Measurements from ENCODE around the gene TCP10L.
"Not testable (repeated sequence)": the region's sequence is repeated elsewhere in the genome, so short reads cannot be mapped to it uniquely, and the experiment has no call there.

TCP10L gene

DNA sequence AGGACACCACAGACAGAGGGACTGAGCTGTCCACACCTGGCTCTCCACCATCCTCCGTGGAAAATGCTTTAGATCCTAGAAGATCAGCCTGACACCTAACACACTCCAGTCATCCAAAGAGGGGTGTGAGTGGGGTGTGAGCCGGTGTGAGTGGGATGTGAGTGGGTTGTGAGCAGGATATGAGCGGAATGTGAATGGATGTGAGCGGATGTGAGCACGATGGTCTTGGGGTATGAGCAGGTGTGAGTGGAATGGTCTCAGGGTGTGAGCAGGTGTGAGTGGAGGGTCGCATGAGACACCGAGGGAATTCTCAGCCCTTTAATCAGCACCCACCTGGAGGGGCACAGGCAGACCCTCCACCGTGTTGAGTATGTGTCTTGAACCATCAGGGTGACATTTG, 851 bp downstream of the TCP10L start:
- no peak for DNase-seq

DNA sequence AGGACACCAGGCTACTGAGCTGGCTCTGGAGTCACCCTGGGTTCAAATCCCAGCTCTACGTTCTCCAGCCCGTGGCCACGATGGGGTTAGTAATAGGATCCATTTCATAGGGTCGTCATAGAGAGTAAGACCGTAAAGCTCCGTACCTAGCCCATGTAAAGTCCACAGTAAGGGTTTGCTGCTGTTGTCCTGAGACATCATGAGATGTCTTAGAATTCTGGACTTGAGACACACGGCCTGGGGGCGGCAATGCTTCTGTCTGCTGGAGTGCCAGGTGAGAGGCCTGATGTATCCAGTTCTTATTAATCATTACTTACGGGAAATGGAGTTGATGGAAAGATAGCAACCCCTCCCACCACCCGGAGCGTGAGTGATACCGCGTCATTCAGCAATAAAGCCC, 3.6 kb downstream of the TCP10L start:
- no peak for DNase-seq

DNA sequence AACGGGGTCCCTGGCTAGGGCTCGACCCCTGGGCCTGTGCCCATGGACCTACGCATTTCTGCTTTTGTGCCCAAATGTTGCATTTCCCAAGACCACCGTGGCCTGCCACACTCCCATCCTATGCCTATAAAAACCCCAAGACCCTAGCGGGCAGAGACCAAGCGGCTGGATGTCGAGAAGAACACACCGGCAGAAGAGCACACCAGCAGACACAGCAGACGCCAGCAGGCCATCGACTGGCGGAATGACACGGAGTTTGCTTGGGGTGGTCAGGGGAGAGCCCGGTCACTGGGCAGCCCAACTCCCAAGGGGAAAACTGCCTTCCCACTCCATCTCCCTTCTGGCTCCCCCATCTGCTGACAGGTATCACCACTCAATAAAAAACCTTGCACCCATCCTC, 4.4 kb downstream of the TCP10L start:
- DNase-seq: no peak

DNA sequence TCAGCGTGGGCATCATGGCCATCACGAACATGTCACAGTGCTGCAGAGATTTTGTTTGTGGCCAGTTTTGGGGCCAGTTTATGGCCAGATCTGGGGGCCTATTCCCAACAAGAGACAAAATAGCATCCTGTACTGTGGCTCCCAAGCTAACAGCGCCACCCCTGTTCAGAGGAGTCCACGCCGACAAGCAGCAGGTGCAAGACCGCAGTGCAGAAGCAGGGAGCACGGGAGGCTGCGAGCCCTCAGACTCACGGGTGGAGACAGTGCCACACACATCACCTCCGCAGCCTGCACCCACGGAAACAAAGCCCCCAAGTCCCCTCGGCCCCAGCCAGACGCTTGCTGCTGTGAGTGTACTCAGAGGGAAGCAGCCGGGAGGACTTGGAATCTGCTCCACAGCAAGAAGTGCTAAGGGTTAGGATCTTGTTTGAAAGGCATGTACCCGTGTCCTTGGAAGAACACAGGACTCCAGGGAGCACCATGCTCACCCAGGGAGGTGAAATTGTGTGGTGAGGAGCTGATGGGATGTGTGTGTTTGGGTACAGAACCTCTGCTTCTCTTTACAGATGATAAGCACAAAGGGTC, 7.1 kb downstream of the TCP10L start:
- DNase-seq: no peak

DNA sequence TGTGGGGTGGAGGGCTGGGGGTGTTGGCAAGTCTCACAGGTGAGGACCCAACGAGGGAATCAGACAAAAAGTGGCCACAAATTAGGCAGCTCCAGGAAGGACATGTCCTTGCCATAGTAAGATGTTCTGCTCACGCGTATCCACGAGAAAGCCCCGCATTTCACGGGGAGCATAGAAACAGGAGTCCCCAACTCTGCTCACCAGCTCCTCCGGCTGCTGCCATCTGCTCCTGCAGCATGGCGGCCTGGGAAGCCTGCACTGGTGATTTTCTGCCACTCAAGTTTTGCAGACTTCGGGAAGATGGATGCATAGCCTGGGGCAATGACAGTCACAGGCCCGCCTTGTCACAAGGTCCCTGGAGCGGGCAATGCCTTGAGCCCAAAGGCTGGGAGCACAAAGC, 9.3 kb downstream of the TCP10L start:
- DNase-seq: no peak

DNA sequence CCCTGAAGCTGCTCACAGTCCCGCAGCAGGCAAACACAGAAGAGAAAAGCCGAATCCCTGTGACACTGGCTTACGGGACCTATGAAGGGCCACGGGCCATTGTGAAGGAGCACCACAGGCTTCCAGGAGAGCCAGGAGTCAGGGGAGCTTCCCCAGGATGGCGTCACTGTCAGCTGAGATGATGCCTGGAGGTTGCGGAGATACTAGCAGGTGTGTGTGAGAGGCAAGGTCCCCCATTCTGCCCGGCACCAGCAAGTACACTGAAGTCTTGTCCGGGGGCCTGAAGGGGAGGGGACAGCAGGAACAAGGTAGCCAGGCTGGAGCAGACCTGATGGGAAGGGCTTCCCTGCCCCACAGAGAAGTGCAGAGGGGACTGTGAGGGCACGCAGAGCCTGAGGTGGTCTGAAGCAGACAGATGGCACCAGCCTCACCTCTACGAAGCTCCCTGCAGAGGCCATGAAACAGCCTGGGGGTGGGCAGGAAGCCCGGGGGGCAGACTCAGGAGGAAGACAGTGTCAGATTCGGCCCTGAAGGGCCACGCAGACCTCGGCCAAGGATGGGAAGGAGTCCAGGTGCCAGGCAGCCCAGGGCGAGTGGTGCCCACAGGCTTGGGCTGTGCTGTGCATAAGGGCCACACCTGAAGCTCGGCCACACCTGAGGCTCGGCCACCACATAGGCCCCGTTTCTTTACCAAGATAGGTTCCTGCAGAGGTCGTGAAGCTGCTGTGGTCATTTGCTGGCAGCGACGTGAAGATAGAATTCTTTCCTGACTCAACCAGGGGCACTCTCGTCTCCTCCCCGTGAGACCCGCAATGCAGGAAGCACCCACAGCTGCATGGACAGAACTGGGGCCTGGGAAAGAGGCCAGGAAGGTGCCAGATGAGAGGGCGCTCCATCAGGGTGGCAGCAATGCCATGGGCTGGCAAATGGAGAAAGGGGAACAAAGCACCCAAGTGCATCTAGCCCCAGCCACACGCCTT, 10.1 kb downstream of the TCP10L start:
- DNase-seq: no peak

DNA sequence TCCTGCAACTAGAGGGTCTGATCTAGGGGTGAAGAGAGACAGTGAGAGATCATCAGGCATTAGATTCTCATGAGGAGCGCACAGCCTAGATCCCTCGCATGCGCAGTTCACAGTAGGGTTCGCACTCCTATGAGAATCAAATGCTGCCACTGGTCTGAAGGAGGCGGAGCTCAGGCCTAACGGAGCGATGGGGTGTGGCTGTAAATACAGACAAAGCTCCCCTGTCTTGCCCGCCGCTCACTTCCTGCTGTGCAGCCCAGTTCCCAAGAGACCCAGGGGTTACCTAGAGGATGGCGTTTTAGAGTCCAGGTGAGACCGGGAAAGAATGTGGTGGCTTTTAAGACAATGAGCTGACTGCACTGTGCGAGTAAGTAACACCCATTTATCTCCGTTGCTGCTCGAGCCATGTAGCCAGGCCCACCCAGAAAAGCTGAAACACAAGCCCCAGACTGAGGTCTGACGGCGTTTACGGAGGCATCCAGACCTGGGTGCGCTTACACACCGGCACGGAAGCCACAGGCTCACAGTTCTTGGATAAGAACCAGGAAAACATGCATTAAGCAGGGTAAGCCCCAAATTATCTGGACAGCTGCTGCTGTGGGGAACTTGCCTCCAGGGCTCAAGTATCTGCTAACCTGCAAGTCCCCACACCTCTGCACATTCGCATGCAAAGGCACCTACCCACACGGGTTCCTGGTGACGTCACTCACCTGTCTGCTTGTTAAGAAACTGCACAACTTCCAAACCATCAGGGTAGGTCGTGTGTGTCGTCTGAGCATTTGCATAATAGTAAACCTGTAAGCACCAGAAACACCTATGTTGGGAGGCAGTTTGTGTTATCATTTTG, 12.5 kb downstream of the TCP10L start:
- no peak for DNase-seq

DNA sequence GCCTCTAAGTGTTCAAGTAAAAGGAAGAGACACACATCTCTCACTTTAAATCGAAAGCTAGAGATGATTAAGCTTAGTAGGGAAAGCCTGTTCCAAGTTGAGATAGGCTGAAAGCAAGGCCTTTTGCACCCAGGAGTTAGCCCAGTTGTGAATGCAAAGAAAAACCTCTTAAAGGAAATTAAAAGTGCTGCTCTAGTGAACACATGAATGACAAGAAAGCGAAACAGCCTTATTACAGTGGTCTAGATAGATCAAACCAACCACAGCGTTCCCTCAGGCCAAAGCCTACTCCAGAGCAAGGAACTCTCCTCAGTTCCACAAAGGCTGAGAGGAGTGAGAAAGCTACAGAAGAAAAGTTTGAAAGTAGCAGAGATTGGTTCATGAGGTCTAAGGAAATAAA, 14.9 kb downstream of the TCP10L start:
- DNase-seq: no peak

DNA sequence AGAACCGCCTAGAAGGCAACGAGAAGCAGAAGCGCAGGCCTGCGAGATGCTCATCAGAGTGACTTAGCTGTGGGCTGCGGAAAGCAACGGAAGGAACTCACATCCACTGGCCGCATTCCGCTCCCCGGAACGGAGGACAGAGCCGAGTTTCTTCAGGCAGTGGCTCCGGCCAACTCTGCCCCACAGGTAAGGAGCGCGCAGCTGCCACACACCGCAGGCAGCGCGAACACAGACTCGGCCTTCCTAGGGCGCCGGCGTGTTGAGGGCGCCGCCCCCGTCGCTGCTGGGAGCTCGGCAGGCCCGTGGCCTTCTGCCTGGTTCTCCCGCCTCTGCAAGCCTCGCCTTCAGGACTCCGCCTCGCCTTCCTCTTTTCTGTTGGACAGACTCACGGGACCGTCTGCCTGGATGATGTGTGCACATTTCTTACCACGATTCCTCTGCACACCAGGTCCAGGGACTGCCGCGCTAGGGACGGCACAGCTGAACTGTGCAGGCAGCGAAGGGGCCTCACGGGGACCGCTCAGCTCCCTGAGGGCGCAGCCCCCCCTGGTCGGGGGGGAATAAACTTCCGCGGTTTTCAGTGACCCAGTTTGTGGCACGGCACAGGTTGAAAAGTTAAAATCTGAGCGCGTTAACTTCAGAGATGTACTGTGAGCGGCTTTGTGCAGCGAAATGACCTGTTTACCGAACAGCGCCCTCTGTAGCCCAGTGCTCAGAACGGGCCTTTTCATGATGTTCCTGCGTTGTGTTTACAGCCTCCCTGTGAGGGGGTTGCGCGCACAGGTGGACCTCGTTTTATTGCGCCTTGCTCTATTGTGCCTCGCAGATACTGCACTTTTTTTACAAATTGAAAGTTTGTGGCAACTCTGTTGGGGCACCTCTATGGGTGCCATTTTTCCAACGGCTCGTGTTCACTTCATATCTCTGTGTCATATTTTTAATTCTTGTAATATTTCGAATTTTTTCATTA, 15.8 kb downstream of the TCP10L start:
- peak; percentile 63 for DNase-seq

DNA sequence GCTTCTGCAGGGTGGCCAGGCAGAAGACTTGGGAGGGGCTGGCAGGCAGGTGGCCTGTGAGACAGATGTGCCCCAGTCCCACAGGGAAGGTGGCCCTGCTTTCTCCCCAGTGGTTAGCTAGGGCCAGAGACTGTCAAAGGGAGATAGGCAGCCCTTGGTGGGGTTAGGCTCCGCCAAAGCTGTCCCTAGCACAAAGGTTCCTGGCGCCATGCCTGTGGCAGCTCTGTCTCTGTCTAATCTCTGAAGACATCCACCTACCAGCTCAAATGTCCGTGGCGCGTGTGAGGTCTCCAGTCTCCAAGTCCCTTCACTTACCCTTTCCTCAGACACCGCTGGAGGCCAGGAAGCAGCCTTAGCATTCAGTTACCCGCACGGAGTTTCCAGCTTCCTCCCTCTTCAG, 17.7 kb downstream of the TCP10L start:
- DNase-seq: no peak

DNA sequence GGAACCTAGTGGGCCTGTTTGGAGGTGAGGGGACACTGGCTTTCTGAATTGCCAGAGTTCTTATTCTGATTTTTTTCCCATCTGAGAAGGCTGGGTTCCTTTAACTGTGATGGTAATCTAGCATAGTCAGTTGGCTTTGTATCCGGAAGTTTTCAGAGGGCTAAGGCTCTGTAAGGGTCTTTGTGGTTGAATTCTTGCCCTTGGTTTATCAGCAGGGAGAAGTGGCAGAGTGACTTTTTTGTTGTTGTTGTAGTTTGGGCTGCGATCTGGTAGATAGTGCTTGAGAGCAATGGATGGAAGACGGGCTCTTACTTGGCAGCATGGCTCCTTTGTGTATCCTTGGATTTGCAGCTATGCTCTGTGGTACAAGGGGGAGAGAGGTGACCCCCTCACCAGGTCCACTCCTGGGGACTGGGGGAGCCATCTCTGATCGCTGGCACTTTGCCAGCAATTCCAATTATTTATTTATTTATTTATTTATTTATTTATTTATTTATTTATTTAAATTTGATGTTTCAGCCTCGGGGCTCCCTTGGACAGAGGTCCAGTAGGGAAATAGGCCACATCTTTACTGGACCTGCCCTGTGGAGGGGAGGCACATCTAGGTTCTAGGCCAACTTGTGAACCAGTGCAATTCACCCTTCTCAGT, 18.5 kb downstream of the TCP10L start:
- DNase-seq: no peak

DNA sequence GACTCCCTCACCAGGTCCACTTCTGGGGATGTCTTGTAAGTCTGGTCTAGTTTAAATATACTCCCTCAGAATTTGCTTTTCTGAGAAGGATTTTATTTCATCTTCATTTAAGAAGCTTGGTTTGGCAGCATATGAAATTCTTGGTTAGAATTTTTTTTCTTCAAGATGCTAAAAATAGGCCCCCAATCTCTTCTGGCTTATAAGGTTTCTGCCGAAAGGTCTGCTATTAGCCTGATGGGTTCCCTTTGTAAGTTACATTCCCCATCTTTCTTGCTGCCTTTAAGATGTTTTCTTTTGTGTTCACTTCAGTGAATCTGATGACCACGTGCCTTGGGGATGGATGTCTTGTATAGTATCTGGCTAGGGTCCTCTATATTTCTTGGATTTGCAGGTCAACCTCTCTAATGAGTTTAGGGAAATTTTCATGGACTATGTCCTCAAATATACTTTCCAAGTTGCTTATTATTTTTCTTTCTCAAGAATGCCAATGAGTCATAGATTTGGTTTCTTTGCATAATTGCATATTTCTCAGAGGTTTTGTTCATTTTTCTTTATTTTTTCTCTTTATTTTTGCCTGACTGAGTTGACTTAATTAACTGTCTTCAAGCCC, 19.4 kb downstream of the TCP10L start:
- no peak for DNase-seq

DNA sequence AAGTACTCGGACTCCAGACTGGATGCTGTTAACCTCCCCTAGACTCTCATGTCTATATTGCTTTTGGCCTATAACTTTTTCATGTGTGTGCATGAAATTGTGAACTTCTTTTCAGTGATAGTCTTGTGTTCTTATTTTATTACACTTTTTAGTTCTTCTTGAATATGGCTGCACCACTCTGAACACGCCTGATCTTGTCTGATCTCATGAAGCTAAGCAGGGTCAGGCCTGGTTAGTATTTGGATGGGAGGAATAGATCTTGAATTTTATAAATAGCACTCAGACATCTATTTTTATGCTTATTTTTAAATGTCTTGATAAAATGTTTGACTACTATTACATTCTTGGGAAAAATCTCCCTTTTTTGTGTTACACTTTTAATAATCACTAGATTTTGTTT, 22.4 kb downstream of the TCP10L start:
- no peak for DNase-seq

DNA sequence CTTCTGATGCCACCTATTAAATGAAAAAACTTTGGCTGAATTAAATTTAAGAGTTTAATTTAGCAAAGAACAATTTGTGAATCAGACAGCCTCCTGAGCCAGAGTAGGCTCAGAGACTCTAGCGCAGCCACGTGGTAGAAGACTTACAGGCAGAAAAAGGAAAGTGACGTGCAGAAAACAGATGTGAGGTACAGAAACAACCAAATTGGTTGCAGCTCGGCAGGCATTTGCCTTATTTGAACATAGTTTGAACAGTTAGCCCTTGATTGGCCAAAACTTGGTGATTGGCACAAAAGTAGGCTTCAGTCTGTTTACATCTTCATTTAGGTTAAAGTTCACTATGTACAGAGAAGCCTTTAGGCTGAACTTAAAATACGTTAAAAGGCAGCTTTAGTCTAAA, 22.9 kb downstream of the TCP10L start:
- DNase-seq: peak; percentile 11

DNA sequence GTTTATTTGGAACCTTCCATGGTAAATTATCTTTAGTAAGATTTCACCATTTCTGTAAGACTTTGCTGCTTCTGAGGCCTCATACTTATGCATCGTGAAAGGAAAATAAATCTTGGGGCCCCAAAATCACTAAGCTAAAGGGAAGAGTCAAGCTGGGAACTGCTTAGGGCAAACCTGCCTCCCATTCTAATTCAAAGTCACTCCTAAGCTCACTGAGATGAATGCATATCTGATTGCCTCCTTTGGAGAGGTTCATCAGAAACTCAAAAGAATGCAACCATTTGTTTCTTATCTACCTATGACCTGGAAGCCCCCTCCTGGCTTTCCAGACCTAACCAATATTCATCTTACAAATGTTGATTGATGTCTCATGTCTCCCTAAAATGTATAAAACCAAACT, 23.8 kb downstream of the TCP10L start:
- not testable (repeated sequence) for DNase-seq

DNA sequence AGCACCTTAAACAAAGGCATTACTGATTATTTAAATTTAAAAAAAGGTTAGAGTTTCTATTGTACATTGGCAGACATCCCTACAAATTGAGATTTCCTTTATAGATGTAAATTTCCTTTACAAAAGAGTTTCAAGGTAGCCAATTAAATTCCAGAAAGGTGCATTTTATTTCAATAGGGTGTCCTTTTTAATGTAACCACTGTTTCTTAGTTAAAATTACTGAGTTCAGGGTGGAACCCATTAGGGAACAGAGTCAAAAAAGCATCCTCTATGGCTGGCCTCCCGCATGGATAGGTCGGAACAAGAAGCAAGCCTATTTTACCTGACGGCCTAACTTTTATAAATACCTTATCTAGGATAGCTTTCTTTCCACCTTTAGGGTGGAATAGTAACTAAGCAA, 24.4 kb downstream of the TCP10L start:
- DNase-seq: no peak

DNA sequence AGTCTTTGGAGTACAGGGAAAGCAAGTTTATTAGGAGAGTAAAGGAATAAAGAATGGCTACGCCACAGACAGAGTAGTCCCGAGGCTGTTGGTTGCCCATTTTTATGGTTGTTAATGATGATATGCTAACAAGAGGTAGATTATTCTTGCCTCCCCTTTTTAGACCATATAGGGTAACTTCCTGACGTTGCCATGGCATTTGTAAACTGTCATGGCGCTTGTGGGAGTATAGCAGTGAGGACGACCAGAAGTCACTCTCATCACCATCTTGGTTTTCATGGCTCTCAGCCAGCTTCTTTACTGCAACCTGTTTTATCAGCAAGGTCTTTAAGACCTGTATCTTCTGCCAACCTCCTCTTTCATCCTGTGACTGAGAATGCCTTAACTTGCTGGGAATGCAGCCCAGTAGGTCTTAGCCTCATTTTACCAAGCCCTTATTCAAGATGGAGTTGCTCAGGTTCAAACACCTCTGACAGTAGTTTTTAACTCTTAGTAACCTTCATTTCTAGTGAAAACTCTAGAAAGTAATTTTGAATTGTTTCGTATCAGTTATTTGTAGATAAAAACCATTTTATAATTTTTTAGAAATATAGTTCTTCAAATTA, 26.2 kb downstream of the TCP10L start:
- no peak for DNase-seq

DNA sequence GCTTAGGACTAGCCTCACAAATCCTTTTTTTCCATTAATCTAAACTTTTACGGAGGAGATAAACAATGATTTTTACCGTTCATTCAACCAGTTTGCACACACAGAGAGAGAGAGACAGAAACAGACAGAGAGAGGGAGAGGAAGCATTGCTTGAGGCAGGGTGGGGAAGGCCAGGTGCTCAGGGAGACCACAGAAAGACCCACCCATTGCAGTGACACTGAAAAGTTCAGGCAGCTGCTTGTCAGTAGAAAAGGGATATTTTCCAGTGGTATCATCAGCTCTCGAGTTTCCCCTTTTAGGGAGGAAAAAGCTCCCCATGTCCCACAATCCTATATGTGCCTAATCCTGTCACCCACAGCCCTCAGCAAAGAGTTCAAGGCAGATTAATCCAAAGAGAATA, 27.2 kb downstream of the TCP10L start:
- DNase-seq: no peak

DNA sequence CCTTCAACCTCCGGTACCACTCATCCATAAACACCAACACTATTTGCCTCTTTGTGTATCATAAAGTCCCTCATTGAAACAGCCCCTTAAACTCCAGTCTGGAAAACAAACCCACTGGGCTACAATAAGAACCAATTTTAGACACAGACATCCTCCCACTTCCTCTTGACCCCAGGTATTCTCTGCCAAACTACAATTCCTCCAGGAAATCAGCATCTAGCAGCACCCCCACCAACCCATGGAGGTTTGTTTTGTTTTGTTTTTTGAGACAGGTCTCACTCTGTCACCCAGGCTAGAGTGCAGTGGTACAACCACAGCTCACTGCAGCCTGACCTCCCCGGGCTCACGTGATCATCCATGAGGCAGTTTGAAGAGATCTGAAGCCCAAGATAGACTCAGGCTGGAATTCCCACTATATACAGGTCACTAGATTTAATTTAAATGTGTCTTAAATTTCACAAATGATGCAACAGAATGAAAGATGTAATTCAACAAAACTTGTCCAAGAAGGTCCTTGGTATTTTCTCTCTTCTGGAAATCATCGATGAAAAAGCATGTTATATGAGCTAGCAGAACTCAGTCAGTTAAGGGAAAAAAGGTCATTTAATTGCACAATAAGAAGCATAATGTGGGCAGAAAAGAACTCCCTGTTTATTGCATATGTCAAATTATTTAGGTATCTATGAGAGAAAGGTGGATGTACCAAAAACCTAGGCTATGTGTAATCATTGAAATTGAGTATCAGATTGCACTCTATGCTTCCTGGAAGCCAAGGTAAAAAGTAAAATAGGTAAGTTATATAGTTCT, 30.3 kb downstream of the TCP10L start:
- no peak for DNase-seq

DNA sequence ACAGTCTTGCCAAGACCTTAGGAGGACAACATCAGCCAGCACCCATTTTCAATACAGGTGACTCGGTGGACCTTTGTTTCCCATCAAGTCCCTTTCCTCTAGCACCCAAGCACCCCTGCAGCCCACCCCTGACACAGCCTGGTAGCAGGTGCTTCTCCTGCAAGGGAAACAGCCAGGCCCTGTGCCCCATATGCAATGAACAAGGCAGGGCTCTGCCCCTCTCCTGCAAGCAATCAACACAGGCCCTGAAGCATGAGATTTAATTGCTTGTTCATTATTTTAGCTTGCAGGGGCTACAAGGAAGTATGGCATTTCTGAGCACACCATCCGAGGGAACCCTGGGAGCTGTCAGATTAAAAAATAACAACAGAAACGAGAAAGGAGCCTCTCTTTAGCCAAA, 35.4 kb downstream of the TCP10L start:
- no peak for DNase-seq

All from MV-4-11 (cell line).